ENCODE results near the gene EVI2B. TPM values are rescaled to one million over a fixed set of nuclear protein-coding genes. Genes with fewer than 3 reads are reported as not detected.
"Not testable (repeated sequence)": the region's sequence is repeated elsewhere in the genome, so short reads cannot be mapped to it uniquely, and the experiment has no call there.

The EVI2B gene
- total RNA-seq, 2 experiments from 2014 or later, result 19.5 to 20.1 TPM

- CTCF ChIA-PET, result no interaction called here
- POLR2A ChIA-PET, result no interaction called here
Measured at GRCh38 chr17:31314782-31315100, 887 bp upstream of the EVI2B start.

GRCh38 chr17:31312223-31312622 lies 1.6 kb downstream of the EVI2B start:
- ChIA-PET POLR2A (interaction anchor here (1.4 kb wide), 1 partner anchor 8 kb away, joined by 7 read pairs; no protein-coding TSS in a partner anchor), CTCF (interaction anchor here (1.3 kb wide), 1 partner anchor 9 kb away, joined by 3 read pairs; the partner anchor contains the start of gene EVI2A)

- POLR2A ChIA-PET, result interaction anchor here (1.4 kb wide), 1 partner anchor 9 kb away, joined by 7 read pairs; no protein-coding TSS in a partner anchor
- CTCF ChIA-PET, result interaction anchor here (1.0 to 1.7 kb wide), 3 partner anchors 9 to 10 kb away, joined by 3 to 4 read pairs (median 3); partner anchors contain the start of gene EVI2A
Measured at GRCh38 chr17:31311526-31311925, 2.3 kb downstream of the EVI2B start.

GRCh38 chr17:31310886-31311285 lies 3.0 kb downstream of the EVI2B start:
- POLR2A ChIA-PET, result interaction anchor here (1.0 to 1.5 kb wide), 3 partner anchors 9 to 11 kb away, joined by 3 to 15 read pairs (median 7); partner anchors contain the start of gene EVI2A
- CTCF ChIA-PET, result interaction anchor here (1.0 to 1.7 kb wide), 4 partner anchors 8 to 11 kb away, joined by 3 to 4 read pairs (median 3); partner anchors contain the start of gene EVI2A

GRCh38 chr17:31310260-31310659 lies 3.6 kb downstream of the EVI2B start:
- ChIA-PET POLR2A (interaction anchor here (1.0 to 1.5 kb wide), 3 partner anchors 8 to 11 kb away, joined by 3 to 15 read pairs (median 3); partner anchors contain the start of gene EVI2A), CTCF (interaction anchor here (1.0 to 1.7 kb wide), 3 partner anchors 8 to 10 kb away, joined by 3 to 4 read pairs (median 3); no protein-coding TSS in a partner anchor)

GRCh38 chr17:31309556-31309955 lies 4.3 kb downstream of the EVI2B start:
- CTCF ChIA-PET, result no interaction called here
- POLR2A ChIA-PET, result interaction anchor here (1.2 to 1.5 kb wide), 2 partner anchors 9 to 10 kb away, joined by 3 to 15 read pairs; no protein-coding TSS in a partner anchor

GRCh38 chr17:31308372-31309334 lies 5.2 kb downstream of the EVI2B start:
- POLR2A ChIA-PET, result interaction anchor here (1.0 kb wide), 1 partner anchor 11 kb away, joined by 3 read pairs; no protein-coding TSS in a partner anchor
- CTCF ChIA-PET, result interaction anchor here (0.7 to 2.0 kb wide), 2 partner anchors 10 to 229 kb away, joined by 3 to 6 read pairs; no protein-coding TSS in a partner anchor

GRCh38 chr17:31307640-31308039 lies 6.2 kb downstream of the EVI2B start:
- ChIA-PET POLR2A (no interaction called here), CTCF (interaction anchor here (2.0 kb wide), 1 partner anchor 11 kb away, joined by 6 read pairs; no protein-coding TSS in a partner anchor)

- ChIA-PET POLR2A (no interaction called here), CTCF (no interaction called here)
Measured at GRCh38 chr17:31299624-31300023, 14.2 kb downstream of the EVI2B start.

- POLR2A ChIA-PET, result no interaction called here
- CTCF ChIA-PET, result no interaction called here
Measured at GRCh38 chr17:31297090-31297489, 16.8 kb downstream of the EVI2B start, which contains the start of gene OMG. TSS of gene OMG (minus strand) at chr17:31297239. CDS start at chr17:31296331, 908 bp downstream.

GRCh38 chr17:31296142-31296541 lies 17.7 kb downstream of the EVI2B start:
- CTCF ChIA-PET, result no interaction called here
- POLR2A ChIA-PET, result no interaction called here

GRCh38 chr17:31295489-31295871 lies 18.4 kb downstream of the EVI2B start:
- CTCF ChIA-PET, result no interaction called here

GRCh38 chr17:31294820-31295488 lies 18.9 kb downstream of the EVI2B start:
- ChIA-PET CTCF (no interaction called here), POLR2A (no interaction called here)

More at GRCh38 chr17:31295489-31295871, 18.4 kb downstream of the EVI2B start:
- POLR2A ChIA-PET, result no interaction called here

- CTCF ChIA-PET, result no interaction called here
- POLR2A ChIA-PET, result no interaction called here
Measured at GRCh38 chr17:31294231-31294630, 19.6 kb downstream of the EVI2B start.

GRCh38 chr17:31293581-31293980 lies 20.3 kb downstream of the EVI2B start:
- CTCF ChIA-PET, result no interaction called here
- POLR2A ChIA-PET, result no interaction called here

GRCh38 chr17:31291820-31292219 lies 22.0 kb downstream of the EVI2B start:
- POLR2A ChIA-PET, result no interaction called here
- CTCF ChIA-PET, result interaction anchor here (0.6 kb wide), 1 partner anchor 9 kb away, joined by 3 read pairs; no protein-coding TSS in a partner anchor

- ChIA-PET CTCF (interaction anchor here (0.6 kb wide), 1 partner anchor 12 kb away, joined by 3 read pairs; no protein-coding TSS in a partner anchor), POLR2A (no interaction called here)
Measured at GRCh38 chr17:31289790-31290189, 24.1 kb downstream of the EVI2B start.

- POLR2A ChIA-PET, CTCF ChIA-PET: not testable (repeated sequence)
Measured at GRCh38 chr17:31287932-31288331, 25.9 kb downstream of the EVI2B start.

- POLR2A ChIA-PET, result no interaction called here
- CTCF ChIA-PET, result no interaction called here
Measured at GRCh38 chr17:31286587-31286986, 27.3 kb downstream of the EVI2B start.

- ChIA-PET POLR2A (no interaction called here), CTCF (no interaction called here)
Measured at GRCh38 chr17:31283841-31284240, 30.0 kb downstream of the EVI2B start.
